NT2/D1 (cell line): ENCODE measurements around the gene RNF220.

Experiments used
- DNase-seq: peaks from one replicate; pipeline ENCODE4 v3.0.0-alpha.2; 2011; ENCODE audit warnings: low read depth, low spot score
- H3K27me3 ChIP-seq: 2 replicates; pipeline ENCODE4 v1.6.0; 2011; ENCODE audit warnings: mild to moderate bottlenecking; ENCODE audit not compliant: insufficient read length, insufficient read depth
- H3K36me3 ChIP-seq: 2 replicates; pipeline ENCODE4 v1.6.1; 2011; ENCODE audit warnings: mild to moderate bottlenecking, low read length, mixed read lengths; ENCODE audit not compliant: insufficient read depth, insufficient read length
- H3K4me1 ChIP-seq: 2 replicates; pipeline ENCODE4 v1.5.1; 2011; ENCODE audit not compliant: insufficient read depth, insufficient read length
- H3K4me3 ChIP-seq: 2 replicates; pipeline ENCODE4 v1.5.1; 2011; ENCODE audit warnings: low read depth; ENCODE audit not compliant: insufficient read length
- H3K9ac ChIP-seq: 2 replicates; pipeline ENCODE4 v1.6.0; 2011; ENCODE audit warnings: low read depth; ENCODE audit not compliant: insufficient read length
- H3K9me3 ChIP-seq: 2 replicates; pipeline ENCODE4 v1.5.1; 2011; ENCODE audit warnings: mild to moderate bottlenecking, low read length; ENCODE audit not compliant: insufficient read depth
- SUZ12 ChIP-seq: IDR thresholded peaks from 2 replicates; pipeline ENCODE4 v1.6.1; 2011; ENCODE audit not compliant: insufficient read length, insufficient read depth; ENCODE audit errors: extremely low read depth
- YY1 ChIP-seq: IDR thresholded peaks from 2 replicates; pipeline ENCODE4 v1.6.1; 2011; ENCODE audit not compliant: insufficient read length, insufficient read depth
- ZNF274 ChIP-seq: IDR thresholded peaks from 2 replicates; pipeline ENCODE4 v1.6.1; 2011; ENCODE audit warnings: mild to moderate bottlenecking, low read depth, low read length

The RNF220 gene

GRCh38 chr1:44670751-44671640 is 265.9 kb downstream of the RNF220 start:
- H3K4me1 ChIP-seq: peaks cover 14% of the 10 kb centered on the region

DNA sequence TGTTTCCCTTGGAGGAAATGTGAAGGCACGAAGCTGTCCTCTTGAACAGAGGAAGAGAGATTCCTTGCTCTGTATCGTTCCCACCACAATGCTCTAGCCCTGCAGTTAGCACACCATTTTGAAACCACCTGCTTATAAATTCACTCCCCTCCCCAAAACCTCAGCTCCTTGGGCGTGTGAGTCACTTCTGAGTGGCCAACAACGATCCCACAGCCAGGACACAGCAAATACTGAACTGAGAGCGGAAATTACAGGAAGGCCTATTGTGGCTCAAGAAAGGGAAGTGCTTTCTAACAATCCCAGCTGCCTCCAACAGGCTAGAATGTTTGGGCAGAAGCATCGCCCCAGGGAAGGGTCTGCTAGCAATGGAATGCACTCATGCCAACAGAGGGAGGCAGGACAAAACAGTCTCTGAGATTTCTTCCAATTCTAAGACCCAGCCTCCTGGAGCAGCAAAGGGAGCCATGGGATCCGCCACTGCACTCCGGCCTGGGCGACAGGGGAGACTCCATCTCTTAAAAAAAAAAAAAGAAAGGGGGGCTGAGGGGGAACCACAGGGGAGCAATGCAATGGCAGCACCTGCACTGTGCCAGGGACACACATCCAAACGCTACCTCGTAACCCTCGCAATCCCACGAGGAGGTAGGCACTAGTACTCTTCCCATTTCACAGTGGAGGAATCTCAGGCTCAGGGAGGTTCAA is 267.4 kb downstream of the RNF220 start:
- H3K9me3 ChIP-seq: no peaks in the 10 kb centered on the region
- H3K4me3 ChIP-seq: peak overlapping the region; percentile 3
- peaks cover 14% of the 10 kb centered on the region for H3K4me1 ChIP-seq
- no peaks in the 10 kb centered on the region for H3K27me3 ChIP-seq
- peaks cover 4% of the 10 kb centered on the region for H3K36me3 ChIP-seq
- TF ChIP-seq YY1 (no peak), SUZ12 (no peak), ZNF274 (no peak)
- peak overlapping the region; percentile 79 for H3K9ac ChIP-seq
- DNase-seq: peak; percentile 84

More at GRCh38 chr1:44670751-44671640, 265.9 kb downstream of the RNF220 start:
- Histone ChIP-seq H3K9me3 (no peaks in the 10 kb centered on the region), H3K27me3 (no peaks in the 10 kb centered on the region), H3K9ac (peak overlapping the region; percentile 24), H3K36me3 (peaks cover 4% of the 10 kb centered on the region), H3K4me3 (no peak overlapping the region)
- TF ChIP-seq YY1 (no peak), SUZ12 (no peak), ZNF274 (no peak)
- DNase-seq: no peak

DNA sequence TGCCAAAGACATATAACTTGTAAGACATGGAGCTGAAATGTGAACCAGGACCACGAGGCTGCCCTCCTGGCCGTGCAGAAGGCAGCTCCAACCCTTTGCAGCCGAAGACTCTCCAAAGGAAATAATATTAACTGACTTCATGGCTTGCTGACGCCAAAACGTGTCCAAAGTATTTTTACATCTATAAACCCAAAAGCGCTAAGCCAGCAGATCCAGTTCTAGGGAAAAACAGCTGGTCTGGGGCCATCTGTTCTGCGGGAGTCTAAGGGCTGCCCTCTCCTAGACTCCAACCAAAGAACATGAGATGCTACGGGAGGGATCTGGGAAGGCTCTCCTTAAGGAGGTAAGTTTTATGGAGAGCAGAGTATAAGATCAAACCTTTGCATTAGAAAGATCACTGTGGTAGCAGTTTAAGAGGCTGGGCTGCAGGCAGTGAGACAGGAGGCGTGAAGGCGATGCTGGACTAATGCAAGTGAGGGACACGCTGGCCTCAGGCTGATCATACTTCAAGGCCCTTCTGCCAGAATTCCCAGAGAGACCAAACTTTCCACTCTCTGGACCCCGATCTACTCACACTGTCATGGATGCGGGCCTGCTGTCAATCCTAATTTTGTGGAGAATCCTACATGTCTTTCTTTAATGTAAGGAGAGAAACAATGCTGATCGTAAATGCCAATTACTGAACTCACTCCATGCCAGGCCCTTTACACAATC is 268.1 kb downstream of the RNF220 start:
- TF ChIP-seq YY1: no peak
- no peak for TF ChIP-seq ZNF274
- no peak for TF ChIP-seq SUZ12
- Histone ChIP-seq H3K9ac (peak overlapping the region; percentile 79), H3K36me3 (peaks cover 4% of the 10 kb centered on the region), H3K27me3 (no peaks in the 10 kb centered on the region), H3K4me3 (peak overlapping the region; percentile 78), H3K4me1 (peaks cover 14% of the 10 kb centered on the region), H3K9me3 (no peaks in the 10 kb centered on the region)
- DNase-seq: no peak

GRCh38 chr1:44673675-44674112 is 268.6 kb downstream of the RNF220 start:
- no peaks in the 10 kb centered on the region for H3K9me3 ChIP-seq
- peaks cover 14% of the 10 kb centered on the region for H3K4me1 ChIP-seq
- no peak for DNase-seq
- peaks cover 4% of the 10 kb centered on the region for H3K36me3 ChIP-seq
- peak overlapping the region; percentile 78 for H3K4me3 ChIP-seq
- no peak for TF ChIP-seq ZNF274
- TF ChIP-seq SUZ12: no peak
- no peak for TF ChIP-seq YY1
- H3K27me3 ChIP-seq: no peaks in the 10 kb centered on the region
- peak overlapping the region; percentile 79 for H3K9ac ChIP-seq

DNA sequence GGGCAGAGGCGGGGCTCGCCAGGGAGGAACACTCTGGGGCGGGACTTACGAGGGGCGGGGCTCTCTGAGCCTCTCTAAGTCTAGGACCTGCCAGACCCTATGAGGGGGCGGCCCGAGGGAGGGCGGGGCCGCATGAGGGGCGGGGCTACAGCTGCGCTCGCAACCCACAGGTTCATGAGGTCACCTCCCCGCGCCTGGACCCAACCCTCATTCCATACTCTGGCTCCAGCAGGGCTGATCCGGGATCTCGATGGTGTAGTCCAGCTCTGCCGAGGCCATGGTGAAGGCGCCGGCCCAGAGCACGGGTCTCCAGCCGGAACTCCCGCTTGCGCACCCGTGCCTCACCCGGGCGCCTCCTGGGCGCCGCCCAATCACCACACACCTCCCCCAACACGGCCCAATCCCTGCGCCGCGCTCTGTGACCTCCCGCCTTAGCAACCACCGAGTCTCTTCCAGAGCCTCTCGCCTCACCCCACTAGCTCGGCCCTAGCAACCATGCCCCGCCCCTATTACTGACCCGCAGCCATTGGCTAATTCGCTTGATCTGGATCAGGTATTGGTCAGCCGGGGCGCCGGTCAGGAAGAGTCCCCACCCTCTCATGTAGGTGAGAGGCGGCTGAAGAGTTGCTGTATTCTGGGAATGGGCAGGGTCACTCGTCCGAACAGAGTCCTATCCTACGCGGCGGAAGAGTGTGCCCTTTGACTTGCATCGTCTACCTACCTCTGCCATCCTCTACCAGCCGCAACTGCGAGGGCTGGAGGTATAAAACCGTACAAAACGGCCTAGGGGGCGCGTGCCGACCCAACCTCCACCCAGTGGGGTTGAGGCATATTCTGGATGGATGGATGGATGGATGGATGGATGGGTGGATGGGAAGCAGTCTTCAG is 269.3 kb downstream of the RNF220 start, which contains the start of the genes ARMH1 and TMEM53:
Gene ARMH1, plus strand, starts transcription at position 602 of the 888 bp plus-strand sequence. CDS start 14,984 bp downstream, outside the sequence.
Gene TMEM53, minus strand, starts transcription at position 369 of the 888 bp plus-strand sequence. Its CDS starts 90 bp downstream, at position 279.
- peak within 1 kb of the TSS; percentile 78 for H3K4me3 ChIP-seq
- DNase-seq: peak; percentile 100
- peak within 1 kb of the TSS; percentile 87 for H3K9ac ChIP-seq

GRCh38 chr1:44675186-44675585 is 270.1 kb downstream of the RNF220 start:
- H3K9ac ChIP-seq: peak overlapping the region; percentile 74
- no peaks in the 10 kb centered on the region for H3K36me3 ChIP-seq
- DNase-seq: no peak
- peak overlapping the region; percentile 78 for H3K4me3 ChIP-seq
- peaks cover 14% of the 10 kb centered on the region for H3K4me1 ChIP-seq
- H3K27me3 ChIP-seq: no peaks in the 10 kb centered on the region
- no peaks in the 10 kb centered on the region for H3K9me3 ChIP-seq
- TF ChIP-seq SUZ12 (no peak), ZNF274 (no peak), YY1 (no peak)

More for the DNA sequence above, 269.3 kb downstream of the RNF220 start, which contains the start of the genes ARMH1 and TMEM53:
- H3K4me1 ChIP-seq: peaks cover 14% of the 10 kb centered on the region
- H3K27me3 ChIP-seq: no peaks in the 10 kb centered on the region
- no peaks in the 10 kb centered on the region for H3K9me3 ChIP-seq
- H3K36me3 ChIP-seq: peaks cover 2% of the 10 kb centered on the region
- TF ChIP-seq SUZ12 (no peak), YY1 (no peak), ZNF274 (no peak)
